Central memory CD8-positive, alpha-beta T cell (primary cell): ENCODE results near the gene PALM2AKAP2.

ENCODE experiments used
- ATAC-seq: fragments of 150-1000 bp; cut with Tn5 transposase; replicated peaks from 2 replicates; pipeline ENCODE4 v1.10.0; 2022; ENCODE audit warnings: mild to moderate bottlenecking, moderate FRiP score, moderate number of reproducible peaks; ENCODE audit not compliant: poor library complexity, severe bottlenecking; ENCODE audit errors: extremely low read depth
- DNase-seq, 2 donors: peaks; one replicate each; pipeline ENCODE4 v3.0.0; 2021; ENCODE audit warnings: low spot score in 2 of 2
- H3K27ac Mint-ChIP-seq: one replicate; pipeline ENCODE4 v1.8.0; 2022; ENCODE audit warnings: low read depth, mild to moderate bottlenecking, moderate library complexity, mixed read lengths
- H3K27me3 Mint-ChIP-seq: one replicate; pipeline ENCODE4 v1.8.0; 2022; ENCODE audit warnings: mixed read lengths
- H3K36me3 Mint-ChIP-seq: one replicate; pipeline ENCODE4 v1.8.0; 2022; ENCODE audit warnings: mild to moderate bottlenecking, moderate library complexity, mixed read lengths; ENCODE audit not compliant: insufficient read depth
- H3K4me1 Mint-ChIP-seq: one replicate; pipeline ENCODE4 v1.8.0; 2022; ENCODE audit warnings: mixed read lengths
- H3K4me3 Mint-ChIP-seq: one replicate; pipeline ENCODE4 v1.8.0; 2022; ENCODE audit warnings: mild to moderate bottlenecking, moderate library complexity, mixed read lengths
- H3K9me3 Mint-ChIP-seq: one replicate; pipeline ENCODE4 v1.8.0; 2022; ENCODE audit warnings: mixed read lengths

The PALM2AKAP2 gene

DNA sequence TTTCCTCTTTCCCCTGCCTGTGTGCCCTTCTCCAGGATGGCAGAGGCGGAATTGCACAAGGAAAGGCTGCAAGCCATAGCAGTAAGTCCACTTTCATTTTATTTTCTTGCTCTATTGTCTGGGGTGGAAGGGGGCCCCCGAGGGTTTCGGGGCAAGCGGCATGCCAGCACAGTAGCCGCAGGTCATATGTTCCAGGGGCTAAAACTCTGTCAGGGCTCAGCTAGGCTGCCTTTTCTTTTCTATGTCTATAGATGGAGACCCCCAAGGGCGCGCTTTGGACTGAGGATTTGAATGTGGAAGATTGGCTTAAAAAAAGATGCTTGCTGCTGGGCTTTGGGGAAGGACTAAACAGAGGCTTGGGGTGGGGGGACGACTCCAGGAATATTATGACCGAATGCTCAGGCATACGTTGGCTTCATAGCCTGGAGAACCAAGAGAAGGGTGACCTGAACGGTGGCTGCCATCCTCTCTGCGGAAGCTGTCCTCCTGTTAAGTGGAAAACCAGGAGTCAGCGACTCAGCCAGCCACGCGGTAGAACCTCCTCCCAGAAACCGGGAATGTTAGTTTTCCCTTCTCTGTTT, 545 bp downstream of the PALM2AKAP2 start:
- Mint-ChIP-seq H3K4me3 (no peak overlapping the region), H3K27me3 (peaks cover 33% of the 10 kb centered on the region), H3K4me1 (no peaks in the 10 kb centered on the region)

DNA sequence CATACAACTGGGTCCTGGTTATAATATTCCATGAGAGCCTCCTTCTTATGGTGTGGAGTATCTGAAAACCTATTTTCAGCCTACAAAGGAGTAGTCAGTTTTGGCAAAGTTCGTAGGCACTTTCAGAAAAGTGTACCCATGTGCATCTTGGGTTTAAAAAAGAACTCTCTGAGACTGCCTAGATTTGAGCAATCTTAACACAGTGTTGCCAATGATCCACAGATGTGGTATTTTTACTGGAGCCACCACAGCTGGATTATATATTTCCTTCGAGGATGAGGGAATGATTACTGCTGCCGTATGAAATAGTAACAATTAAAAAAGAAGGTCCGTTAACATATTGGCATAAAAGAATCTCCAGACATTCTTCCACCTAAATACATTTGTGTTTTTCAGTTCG, 1.1 kb downstream of the PALM2AKAP2 start:
- no peak overlapping the region for H3K27ac Mint-ChIP-seq
- H3K36me3 Mint-ChIP-seq, result no peaks in the 10 kb centered on the region
- H3K9me3 Mint-ChIP-seq, result peaks cover 4% of the 10 kb centered on the region
- no peaks in the 10 kb centered on the region for H3K4me1 Mint-ChIP-seq
- peaks cover 33% of the 10 kb centered on the region for H3K27me3 Mint-ChIP-seq
- ATAC-seq (no peak), DNase-seq (no peak)
- H3K4me3 Mint-ChIP-seq, result no peak overlapping the region

More for the DNA sequence above, 545 bp downstream of the PALM2AKAP2 start:
- peaks cover 4% of the 10 kb centered on the region for H3K9me3 Mint-ChIP-seq
- ATAC-seq, result no peak
- no peaks in the 10 kb centered on the region for H3K36me3 Mint-ChIP-seq
- no peak overlapping the region for H3K27ac Mint-ChIP-seq
- no peak for DNase-seq

DNA sequence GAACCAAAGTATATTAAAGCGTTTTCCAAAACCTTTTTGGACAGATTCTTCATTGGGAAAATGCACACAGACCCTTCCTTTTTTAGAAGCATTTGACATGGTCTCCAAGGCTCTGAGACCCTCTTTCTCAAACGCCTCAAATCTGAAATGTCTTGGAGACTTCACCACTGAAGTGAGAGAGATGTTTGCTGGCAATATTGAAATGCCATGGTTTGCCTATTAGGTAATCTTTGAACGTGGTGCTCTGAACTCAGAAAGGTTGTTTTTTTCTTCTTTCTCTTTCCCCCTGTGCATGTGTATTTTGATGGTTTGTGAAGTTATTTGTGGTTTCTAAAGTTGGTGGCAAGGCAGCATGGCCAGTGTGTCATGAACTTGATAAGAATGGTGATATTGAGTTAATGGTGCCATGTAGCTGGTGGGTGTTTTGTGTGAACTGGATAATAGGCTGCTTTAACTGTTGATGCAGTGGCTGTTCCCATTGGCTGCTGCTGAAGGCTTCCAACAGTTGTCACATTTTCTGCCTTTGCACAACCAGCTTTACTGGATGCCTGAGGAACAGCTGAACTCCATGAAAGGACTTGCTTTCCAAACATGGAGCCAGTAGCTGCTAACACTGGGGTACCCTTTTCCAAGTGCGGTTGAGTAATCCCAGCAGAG, 1.7 kb downstream of the PALM2AKAP2 start:
- no peak for DNase-seq
- no peak overlapping the region for H3K4me3 Mint-ChIP-seq
- peaks cover 33% of the 10 kb centered on the region for H3K27me3 Mint-ChIP-seq

DNA sequence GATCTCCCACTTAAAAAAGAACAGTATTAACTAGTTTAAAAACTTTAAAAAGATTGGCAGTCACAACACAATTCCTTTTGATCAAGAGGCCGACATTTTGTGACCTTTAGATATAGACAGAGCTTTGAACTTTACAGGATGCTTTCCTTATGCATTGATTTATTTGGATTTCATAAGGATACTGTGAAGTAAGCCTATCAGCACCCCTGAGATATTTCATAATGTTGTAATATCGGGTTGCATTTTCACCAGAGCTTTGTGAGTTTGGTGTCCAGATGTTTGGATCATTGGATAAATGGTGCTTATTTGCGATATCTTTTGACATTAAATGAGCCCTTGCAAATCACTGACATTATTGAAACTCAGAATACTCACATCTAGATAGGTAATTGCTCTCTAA, 7.7 kb downstream of the PALM2AKAP2 start:
- H3K4me3 Mint-ChIP-seq, result no peak overlapping the region
- no peak overlapping the region for H3K27ac Mint-ChIP-seq
- H3K4me1 Mint-ChIP-seq, result no peaks in the 10 kb centered on the region
- peaks cover 4% of the 10 kb centered on the region for H3K9me3 Mint-ChIP-seq
- H3K36me3 Mint-ChIP-seq, result no peaks in the 10 kb centered on the region
- H3K27me3 Mint-ChIP-seq, result peaks cover 38% of the 10 kb centered on the region
- ATAC-seq, result no peak
- no peak for DNase-seq

More for the DNA sequence above, 1.7 kb downstream of the PALM2AKAP2 start:
- no peak overlapping the region for H3K27ac Mint-ChIP-seq
- H3K36me3 Mint-ChIP-seq, result no peaks in the 10 kb centered on the region
- no peak for ATAC-seq
- H3K4me1 Mint-ChIP-seq, result no peaks in the 10 kb centered on the region
- H3K9me3 Mint-ChIP-seq, result peaks cover 4% of the 10 kb centered on the region

DNA sequence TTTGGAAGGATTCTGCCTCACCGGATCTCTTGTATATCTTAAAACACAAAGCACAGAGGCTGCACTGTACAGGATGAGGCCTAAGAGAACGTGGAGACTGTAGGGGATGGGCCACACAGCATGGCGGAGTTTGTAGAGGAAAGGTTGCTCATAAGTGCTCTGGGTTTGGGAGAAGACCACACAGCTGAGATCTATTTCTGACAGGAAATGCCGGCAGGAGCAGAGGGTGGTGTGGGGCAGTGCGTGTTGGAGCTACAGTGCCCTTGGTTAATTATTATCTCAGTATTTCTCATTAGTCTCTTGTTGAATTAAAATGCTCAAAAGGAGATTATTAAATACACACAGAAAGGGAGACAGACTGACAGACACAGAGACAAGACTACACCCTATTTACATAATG, 9.6 kb downstream of the PALM2AKAP2 start:
- Mint-ChIP-seq H3K4me3 (no peak overlapping the region), H3K27ac (no peak overlapping the region), H3K27me3 (peaks cover 34% of the 10 kb centered on the region), H3K9me3 (peaks cover 4% of the 10 kb centered on the region), H3K36me3 (no peaks in the 10 kb centered on the region), H3K4me1 (no peaks in the 10 kb centered on the region)
- DNase-seq, result no peak
- no peak for ATAC-seq

DNA sequence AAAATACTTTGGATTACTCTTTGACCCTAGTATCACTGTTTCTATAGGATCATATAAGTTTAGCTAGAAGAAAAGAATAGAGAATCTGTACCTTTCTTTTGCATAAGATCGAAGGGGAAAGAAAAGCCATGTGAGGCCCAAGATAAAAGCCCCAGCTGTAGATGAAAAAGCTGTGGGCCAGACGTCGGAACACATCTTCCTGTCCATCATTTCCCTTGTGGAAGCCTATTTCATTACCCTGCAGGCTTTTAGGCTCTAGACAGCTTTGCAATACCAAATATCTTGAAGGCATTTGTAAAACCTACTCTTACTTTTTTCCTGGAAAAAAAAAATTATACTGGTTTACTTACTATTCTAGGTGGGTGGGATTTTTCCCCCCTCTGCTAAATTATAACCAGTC, 10.0 kb downstream of the PALM2AKAP2 start:
- Mint-ChIP-seq H3K4me3 (no peak overlapping the region), H3K27me3 (peaks cover 29% of the 10 kb centered on the region), H3K4me1 (no peaks in the 10 kb centered on the region), H3K27ac (no peak overlapping the region), H3K9me3 (peaks cover 4% of the 10 kb centered on the region), H3K36me3 (no peaks in the 10 kb centered on the region)
- DNase-seq (no peak), ATAC-seq (no peak)

DNA sequence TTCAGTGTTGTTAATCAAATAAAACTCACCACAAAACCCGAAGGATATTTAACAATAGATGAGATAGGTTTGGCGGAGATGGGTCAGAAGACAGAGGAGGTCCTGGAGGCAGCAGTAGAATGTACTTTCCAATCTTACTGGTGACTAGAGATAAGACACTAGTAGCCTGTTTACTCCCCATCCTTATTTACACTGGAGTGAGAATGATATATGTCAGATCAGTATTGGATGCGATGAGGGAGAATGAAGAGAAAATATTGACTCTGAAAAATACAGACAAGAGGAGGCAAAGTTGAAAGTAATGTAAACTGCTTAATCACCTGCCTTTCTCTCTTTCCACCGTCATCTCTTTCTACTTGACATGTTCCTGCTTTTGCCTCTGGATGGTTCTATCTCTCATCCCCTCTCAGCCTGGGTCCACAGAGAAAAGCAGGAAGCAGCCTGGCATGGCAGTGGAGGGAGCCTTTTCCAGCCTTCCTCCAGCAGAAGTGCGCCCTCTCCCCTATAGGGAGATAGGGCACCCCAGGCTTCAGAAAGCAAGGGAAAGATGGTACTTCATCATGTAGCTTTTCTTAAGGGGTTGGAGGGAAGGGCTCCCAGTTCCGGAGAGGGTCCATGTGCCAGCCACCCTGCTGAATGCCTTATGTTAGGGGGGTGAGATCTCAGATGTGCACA, 11.1 kb downstream of the PALM2AKAP2 start:
- H3K4me1 Mint-ChIP-seq, result no peaks in the 10 kb centered on the region
- no peak overlapping the region for H3K27ac Mint-ChIP-seq
- H3K36me3 Mint-ChIP-seq, result no peaks in the 10 kb centered on the region
- H3K27me3 Mint-ChIP-seq, result peaks cover 27% of the 10 kb centered on the region
- peaks cover 4% of the 10 kb centered on the region for H3K9me3 Mint-ChIP-seq
- no peak for ATAC-seq
- H3K4me3 Mint-ChIP-seq, result no peak overlapping the region
- no peak for DNase-seq

DNA sequence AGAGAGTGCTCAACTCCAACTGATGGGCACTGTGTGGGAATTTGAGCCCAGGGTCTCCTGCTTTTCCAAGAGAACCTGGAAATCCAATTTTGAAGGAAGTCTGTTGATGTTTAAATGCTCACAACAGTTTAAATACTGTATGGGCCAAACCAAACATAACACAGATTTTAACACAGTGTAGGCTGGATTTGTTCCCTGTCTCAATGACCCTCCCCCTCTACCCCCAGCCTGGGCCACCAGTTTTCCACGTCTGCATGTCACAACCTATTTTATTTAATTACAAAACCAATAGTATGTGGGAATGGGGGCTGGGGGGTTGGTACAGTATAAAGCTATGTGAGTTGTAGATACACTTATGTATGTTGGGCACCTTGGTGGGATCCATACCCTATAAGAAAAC, 11.7 kb downstream of the PALM2AKAP2 start:
- Mint-ChIP-seq H3K36me3 (no peaks in the 10 kb centered on the region), H3K9me3 (peaks cover 4% of the 10 kb centered on the region), H3K27me3 (peaks cover 27% of the 10 kb centered on the region), H3K4me3 (no peak overlapping the region), H3K4me1 (no peaks in the 10 kb centered on the region), H3K27ac (no peak overlapping the region)
- DNase-seq, result no peak
- ATAC-seq, result no peak

DNA sequence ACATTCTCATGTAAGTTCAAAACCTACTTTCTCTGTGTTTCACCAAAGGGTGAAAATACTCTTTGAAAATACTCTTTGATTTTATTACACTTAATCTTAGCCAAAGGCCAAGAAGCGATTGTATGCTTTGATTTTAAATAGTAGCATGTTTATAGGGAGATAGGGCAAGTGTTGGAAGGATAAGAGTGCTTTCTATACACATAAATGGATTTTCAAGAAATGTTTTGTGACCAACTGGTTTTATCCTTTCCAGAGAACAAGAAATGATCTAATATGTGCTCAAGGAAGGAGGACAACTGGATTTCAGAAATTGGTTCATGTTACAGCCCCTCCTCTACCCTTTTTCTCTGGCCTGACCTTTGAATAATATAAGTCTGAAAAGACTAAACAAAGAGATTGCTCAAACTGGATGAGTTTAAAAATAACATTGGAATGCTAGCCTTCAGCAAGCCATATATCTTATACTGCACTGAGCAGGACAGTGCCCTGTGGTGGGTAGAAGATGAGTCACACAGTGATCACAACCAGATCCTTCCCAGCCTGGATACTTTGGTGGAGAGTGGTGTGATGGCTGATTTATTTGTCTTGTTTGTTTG, 13.1 kb downstream of the PALM2AKAP2 start:
- Mint-ChIP-seq H3K4me3 (no peak overlapping the region), H3K27ac (no peak overlapping the region), H3K4me1 (no peaks in the 10 kb centered on the region), H3K27me3 (peaks cover 32% of the 10 kb centered on the region), H3K9me3 (peaks cover 4% of the 10 kb centered on the region), H3K36me3 (no peaks in the 10 kb centered on the region)
- DNase-seq (no peak), ATAC-seq (no peak)

DNA sequence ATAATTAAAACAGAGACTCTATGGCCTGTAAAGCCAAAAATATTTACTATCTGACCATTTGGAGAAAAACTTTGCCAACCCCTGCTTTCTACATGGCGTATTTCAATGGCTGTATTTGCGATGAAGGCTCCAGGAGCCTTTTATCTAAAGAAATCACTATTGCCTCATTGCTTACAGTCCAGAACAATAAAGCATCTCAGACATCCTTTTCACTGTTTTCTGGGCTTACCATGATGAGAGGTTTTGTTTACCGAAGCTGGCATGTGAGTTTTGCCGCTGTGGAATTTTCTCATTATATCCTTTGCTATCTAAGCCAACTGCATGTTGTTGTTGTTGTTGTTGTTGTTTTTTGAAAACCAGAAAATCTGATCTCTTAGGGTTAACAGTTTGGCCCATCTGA, 13.9 kb downstream of the PALM2AKAP2 start:
- ATAC-seq, result no peak
- H3K4me3 Mint-ChIP-seq, result no peak overlapping the region
- no peaks in the 10 kb centered on the region for H3K36me3 Mint-ChIP-seq
- DNase-seq, result no peak
- no peaks in the 10 kb centered on the region for H3K4me1 Mint-ChIP-seq
- no peaks in the 10 kb centered on the region for H3K9me3 Mint-ChIP-seq
- H3K27ac Mint-ChIP-seq, result no peak overlapping the region
- peaks cover 32% of the 10 kb centered on the region for H3K27me3 Mint-ChIP-seq

DNA sequence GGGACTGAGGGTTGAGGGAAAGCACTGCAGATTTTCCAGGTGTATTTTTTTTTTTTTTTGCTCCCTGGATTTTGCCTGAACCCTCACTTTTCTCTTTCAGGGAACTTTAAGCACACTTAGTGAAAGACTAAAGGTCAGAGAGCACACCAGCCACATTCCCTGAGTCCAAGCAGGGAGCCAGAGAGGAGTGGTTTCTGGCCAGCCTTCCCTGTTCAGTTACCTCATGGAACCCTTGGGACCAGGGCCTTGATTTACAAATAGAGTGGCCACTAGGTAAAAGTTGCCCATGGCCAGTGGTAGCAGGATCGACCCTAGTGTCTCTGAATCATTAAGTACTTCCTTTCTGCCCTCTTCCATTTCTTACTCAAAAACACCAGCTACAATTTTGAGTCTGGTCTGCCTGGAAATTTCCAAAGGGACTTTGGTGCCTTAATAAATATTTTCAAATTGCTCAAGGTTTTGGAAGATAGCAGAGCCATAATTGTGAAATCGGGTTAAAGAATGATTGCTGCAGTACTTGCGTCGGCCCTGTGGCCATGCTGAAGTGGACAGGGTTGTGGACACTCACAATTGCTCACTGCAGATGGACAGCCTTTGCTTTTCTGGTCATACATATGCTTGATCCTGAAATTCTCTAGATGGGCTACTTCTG, 14.5 kb downstream of the PALM2AKAP2 start:
- no peaks in the 10 kb centered on the region for H3K4me1 Mint-ChIP-seq
- no peak for ATAC-seq

DNA sequence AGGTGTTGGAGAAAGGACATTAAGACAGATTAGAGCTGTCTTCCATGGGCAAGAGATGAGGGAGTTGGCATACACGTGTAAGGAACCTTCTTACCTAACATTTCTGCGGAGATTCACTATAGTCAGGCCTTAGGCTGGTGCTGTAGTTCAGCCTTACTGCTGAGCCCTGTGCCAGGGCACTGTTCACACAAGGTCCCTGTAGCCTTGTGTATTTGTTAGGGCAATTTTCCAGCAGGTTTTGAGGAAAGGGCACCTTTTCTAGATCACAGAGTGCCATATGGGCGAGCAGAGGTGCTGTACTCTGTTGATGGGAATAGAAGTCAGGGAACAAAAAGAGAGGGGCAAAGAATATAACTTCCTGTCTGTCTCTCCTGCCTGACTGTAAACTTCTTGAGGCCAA, 15.6 kb downstream of the PALM2AKAP2 start:
- H3K27ac Mint-ChIP-seq, result no peak overlapping the region
- H3K36me3 Mint-ChIP-seq, result no peaks in the 10 kb centered on the region
- DNase-seq (no peak), ATAC-seq (no peak)
- peaks cover 27% of the 10 kb centered on the region for H3K27me3 Mint-ChIP-seq
- no peak overlapping the region for H3K4me3 Mint-ChIP-seq
- H3K9me3 Mint-ChIP-seq, result no peaks in the 10 kb centered on the region
- no peaks in the 10 kb centered on the region for H3K4me1 Mint-ChIP-seq

More for the DNA sequence above, 14.5 kb downstream of the PALM2AKAP2 start:
- Mint-ChIP-seq H3K27ac (no peak overlapping the region), H3K9me3 (no peaks in the 10 kb centered on the region), H3K36me3 (no peaks in the 10 kb centered on the region), H3K4me3 (no peak overlapping the region), H3K27me3 (peaks cover 26% of the 10 kb centered on the region)
- no peak for DNase-seq
